DMS114 treated with DMSO at 0.1 percent for 48 hours (cell line): Measurements from ENCODE around the gene TAF4.

ENCODE experiments used
- DNase-seq: peaks from one replicate; lab custom pipeline; 2025; ENCODE audit not compliant: unreplicated experiment; lab: John Stamatoyannopoulos, UW

The TAF4 gene

GRCh38 chr20:62045529-62046285 lies 20.0 kb downstream of the TAF4 start:
- no peak for DNase-seq

- no peak for DNase-seq
Measured at GRCh38 chr20:62045118-62045517, 20.6 kb downstream of the TAF4 start.

- DNase-seq, result no peak
Measured at GRCh38 chr20:62044631-62045030, 21.1 kb downstream of the TAF4 start.

GRCh38 chr20:62043131-62043914 lies 22.4 kb downstream of the TAF4 start:
- DNase-seq, result no peak

DNA sequence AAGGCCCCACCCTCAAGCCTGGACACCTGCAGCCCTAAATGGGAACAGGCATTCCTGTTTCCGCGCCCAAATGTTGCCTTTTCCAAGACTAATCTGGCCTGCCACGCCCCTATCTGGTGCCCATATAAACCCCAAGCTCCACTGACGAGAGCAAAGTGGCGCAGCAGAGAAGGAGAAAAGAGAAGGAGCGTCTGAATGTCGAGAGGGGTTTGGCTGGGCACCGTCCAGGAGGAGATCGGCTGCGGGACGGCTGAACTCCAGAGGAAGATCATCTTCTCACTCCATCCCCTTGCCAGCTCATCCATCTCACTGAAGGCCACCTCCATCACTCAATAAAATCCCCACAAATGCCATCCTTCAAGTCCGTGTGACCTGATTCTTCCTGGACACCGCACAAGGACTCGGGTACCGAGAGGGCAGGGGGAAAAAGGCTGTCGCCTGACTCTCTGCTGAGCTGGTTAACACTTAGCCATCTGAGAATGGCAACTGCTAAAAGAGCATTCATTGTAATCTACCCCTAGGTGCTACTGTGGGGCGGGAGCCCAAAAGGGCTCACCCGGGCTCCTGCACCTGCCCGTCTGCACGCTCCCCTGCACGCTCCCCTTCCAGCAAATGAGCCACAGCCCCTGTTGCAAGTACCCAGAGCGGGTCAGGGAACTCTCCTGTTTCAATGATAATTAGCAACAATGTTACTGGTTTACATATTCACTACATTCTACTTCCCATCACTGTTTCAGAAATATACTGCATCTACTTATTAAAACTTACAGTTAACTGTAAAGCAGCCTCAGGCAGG lies 23.5 kb downstream of the TAF4 start:
- no peak for DNase-seq

- DNase-seq, result no peak
Measured at GRCh38 chr20:62040933-62041332, 24.7 kb downstream of the TAF4 start.

GRCh38 chr20:62040381-62040922 lies 25.2 kb downstream of the TAF4 start:
- DNase-seq, result no peak

GRCh38 chr20:62039738-62040137 lies 25.9 kb downstream of the TAF4 start:
- DNase-seq, result no peak

DNA sequence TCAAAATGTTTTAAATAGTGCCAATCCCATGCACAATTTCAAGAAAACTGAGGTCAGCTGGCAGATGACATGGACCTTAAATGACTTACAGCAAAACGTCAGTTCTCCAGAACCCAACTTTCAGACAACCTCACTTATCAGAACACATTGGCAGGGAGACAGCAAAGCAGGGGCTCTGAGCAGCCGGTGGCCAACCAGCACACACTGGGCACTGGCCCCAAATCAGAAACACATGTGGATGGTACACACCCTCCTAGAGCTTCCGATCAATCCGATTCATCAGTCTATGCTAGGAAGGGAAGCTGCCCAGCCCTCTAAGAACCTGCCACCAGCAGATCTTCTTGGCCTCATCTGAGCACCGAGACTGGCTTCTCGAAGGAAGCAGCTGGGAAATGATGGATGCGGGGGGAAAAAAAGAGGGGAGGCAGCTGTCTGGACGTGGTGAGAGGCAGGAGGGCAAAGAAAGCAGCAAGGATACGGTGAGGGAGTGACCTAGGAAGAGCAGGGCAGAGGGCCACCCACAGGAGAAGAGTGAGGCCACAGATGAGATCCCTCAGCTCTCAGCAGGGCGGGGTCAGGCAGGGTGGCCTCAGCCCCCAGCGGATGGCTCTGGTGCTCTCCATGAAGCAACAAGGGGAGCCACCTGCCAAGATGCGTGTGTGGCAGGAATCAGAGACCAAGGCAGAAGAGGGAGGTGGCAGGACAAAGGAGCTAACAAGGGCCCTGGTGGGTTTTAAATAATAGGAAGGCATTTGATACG lies 32.9 kb downstream of the TAF4 start:
- DNase-seq, result no peak

DNA sequence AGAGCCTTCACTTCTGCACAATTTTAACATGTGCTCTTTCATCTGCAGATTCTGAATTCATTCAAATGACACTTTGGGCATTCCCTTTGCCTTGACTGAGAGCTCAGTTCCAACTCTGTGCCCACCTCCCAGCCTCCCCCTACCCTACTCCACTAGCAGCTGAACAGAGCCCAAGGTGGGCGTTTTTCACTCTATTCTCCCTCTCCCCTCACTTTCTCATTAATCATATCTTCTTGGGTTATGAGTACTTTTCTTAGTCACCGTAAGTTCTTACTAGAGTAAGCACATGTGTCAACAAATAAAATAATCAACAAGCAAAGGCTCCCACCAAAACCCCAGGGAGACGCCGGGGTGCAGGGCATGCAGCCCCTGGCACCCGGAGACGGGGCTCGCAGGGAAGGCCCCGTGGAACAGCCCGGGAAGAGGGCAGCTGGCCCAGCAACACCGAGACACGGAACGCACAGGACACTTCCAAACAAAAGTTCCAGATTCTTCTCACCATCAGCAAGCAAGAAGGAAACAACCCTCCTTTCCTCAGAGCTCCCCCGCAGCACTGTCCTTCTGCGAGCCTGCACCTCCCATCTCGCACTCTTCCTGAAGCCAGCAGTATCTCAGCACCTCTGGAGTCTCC lies 34.1 kb downstream of the TAF4 start:
- no peak for DNase-seq

GRCh38 chr20:62030834-62031434 lies 34.7 kb downstream of the TAF4 start:
- DNase-seq, result no peak

- no peak for DNase-seq
Measured at GRCh38 chr20:62030357-62030756, 35.3 kb downstream of the TAF4 start.

GRCh38 chr20:62029949-62030348 lies 35.7 kb downstream of the TAF4 start:
- no peak for DNase-seq

GRCh38 chr20:62029296-62029695 lies 36.4 kb downstream of the TAF4 start:
- no peak for DNase-seq

- no peak for DNase-seq
Measured at GRCh38 chr20:62028384-62028783, 37.3 kb downstream of the TAF4 start.

DNA sequence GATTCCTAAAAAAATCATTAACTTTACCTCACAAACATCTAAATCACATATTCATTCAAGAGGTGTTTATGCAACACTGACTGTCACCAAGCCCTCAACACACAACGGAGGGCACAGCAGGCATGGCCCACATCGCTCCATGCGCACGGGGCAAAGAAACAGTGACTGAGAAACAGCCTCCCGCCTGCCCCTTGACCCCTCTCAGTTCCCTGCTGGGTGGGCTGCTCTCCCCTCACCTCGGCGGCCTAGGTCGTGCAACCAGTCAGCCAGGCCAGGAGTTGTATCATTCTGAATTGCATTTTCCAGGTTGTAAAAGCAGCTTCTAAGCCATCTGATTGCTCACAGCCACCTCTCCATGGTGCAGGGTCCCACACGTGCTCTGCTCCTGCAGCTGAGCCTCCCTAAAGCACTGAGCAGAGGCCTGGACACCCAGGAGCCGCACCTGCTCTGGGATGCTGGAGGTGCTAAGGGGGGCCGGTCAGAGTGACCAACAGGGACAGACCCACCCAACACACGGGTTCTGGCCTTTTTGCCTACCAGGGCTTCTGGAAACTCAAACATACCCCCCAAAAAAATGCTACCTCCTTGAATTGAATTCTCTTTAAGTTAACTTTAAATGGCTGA lies 37.9 kb downstream of the TAF4 start:
- DNase-seq, result no peak

DNA sequence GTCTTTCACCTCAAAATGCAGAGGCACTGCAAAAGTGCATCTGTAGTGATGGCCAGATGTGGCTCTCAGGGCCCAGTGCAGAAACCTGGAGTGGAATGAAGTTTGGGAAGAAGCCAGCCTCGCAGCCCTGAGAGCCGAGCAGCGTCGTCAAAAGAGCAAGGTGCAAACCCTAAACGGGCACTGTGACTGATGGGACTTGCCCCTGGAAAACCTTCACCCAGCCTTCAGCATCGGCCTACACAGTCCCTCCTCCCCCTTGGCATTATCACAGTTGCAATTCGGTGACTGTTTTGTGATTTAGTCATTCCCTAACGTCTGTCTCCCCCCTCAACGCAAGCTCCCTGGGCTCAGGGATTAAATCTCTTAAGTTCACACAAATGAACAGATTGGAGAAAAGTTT lies 38.6 kb downstream of the TAF4 start:
- DNase-seq, result no peak

GRCh38 chr20:62026564-62026856 lies 39.2 kb downstream of the TAF4 start:
- no peak for DNase-seq

DNA sequence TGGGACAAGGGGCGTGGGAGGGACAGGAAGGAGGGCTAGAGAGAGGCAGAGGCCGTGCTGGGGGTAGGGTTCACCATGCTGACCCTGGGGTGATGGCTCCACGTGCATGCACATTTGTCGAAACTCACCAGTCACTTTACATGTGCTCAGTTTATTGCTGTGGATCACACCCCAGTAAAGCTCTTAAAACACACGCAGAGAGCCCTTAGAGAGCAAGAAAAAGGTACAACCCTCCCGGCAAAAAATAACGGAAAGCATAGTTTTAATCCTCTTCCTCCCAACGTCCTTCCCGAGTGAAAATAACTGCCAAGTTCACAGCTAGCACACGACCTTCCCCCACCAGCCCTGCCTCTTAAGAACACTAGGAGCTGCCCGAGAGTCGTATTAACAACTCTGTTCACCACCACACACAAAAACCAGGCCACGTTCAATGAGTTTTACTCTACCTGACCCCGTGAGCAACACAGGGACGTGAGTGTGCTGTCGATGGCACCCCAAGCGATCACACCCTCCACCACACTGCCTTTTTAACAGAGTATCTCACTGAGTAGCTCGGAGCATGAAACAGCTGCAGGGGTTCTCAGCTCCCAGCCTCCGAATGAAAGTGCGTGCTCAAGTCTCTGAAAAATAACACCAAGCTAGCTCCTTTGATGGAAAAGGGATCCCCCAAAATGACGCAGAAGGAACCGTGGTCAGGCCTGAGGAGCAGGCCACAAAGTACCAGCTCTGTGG lies 39.7 kb downstream of the TAF4 start:
- DNase-seq, result no peak
